C4-2B (cell line): ENCODE data around the gene RASGRP1.

ENCODE experiments used
- H3K27ac ChIP-seq: fragments of 450-650 bp; 2 replicates; pipeline ENCODE4 v1.5.1; 2017
- ZFX ChIP-seq: fragments of 450-650 bp; IDR thresholded peaks from 2 replicates; pipeline ENCODE4 v1.6.1; 2017
- TF ChIP-seq, protein P1 (sequence below): fragments of 450-650 bp; conservative IDR thresholded peaks from 2 replicates; pipeline ENCODE4 v1.5.1; 2017; ENCODE audit warnings: mild to moderate bottlenecking

RASGRP1 gene

DNA sequence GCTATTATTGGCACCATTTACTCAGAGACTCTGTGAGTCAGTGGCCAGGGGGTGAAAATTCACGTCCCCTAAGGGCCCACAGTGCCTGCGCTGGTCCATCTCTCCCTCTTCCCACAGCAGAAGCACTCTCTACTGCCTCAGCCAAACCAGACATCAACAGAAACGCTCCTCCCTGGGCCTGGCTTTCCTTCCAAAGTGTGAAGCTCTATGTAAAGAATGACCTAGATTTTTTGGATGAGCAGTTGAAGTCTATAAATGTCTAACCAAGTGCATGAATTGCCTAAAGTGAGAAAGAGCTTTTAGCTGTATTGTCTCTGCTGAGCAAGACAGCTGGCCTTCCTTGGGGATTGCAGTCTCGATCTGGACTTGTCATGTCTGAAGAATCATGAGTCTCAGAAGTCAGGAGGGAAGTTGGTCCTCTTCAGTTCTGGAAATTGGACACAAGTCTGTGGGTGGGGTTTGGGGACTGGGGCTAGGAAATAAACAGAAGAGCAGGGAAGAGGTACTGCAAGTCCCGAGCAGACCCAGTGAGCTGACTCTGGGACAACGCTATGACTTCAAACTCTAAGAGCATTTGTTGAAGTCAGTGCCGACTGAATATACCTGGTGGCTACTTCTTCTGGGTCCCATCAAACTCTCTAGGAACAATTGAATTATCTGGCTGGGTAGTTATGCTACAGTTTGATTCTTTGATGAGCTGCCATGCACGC is 29.0 kb downstream of the RASGRP1 start:
- no peak overlapping the region for H3K27ac ChIP-seq
- TF ChIP-seq ZFX, result no peak
- TF ChIP-seq, protein P1, sequence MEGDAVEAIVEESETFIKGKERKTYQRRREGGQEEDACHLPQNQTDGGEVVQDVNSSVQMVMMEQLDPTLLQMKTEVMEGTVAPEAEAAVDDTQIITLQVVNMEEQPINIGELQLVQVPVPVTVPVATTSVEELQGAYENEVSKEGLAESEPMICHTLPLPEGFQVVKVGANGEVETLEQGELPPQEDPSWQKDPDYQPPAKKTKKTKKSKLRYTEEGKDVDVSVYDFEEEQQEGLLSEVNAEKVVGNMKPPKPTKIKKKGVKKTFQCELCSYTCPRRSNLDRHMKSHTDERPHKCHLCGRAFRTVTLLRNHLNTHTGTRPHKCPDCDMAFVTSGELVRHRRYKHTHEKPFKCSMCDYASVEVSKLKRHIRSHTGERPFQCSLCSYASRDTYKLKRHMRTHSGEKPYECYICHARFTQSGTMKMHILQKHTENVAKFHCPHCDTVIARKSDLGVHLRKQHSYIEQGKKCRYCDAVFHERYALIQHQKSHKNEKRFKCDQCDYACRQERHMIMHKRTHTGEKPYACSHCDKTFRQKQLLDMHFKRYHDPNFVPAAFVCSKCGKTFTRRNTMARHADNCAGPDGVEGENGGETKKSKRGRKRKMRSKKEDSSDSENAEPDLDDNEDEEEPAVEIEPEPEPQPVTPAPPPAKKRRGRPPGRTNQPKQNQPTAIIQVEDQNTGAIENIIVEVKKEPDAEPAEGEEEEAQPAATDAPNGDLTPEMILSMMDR, result no peak

DNA sequence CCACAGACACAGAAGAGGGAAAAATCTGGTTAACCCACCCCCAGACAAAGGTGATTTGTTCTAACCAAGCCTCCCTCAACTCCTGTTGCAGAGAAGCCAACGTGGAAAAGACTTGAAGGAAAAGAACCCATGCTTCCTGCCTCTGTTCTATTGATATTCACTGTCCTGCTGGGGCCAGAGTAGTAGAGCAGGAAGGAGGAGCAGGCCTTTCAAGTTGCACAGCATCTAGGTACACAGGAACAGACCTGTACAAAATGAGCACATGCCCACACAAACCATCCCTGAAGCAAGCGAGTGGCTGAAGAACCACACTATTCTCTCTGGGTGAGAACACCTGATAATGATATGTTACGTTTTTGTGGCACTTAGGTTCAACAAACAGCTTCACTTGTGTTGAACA is 29.9 kb downstream of the RASGRP1 start:
- no peak for TF ChIP-seq ZFX
- TF ChIP-seq, protein P1, result no peak
- no peak overlapping the region for H3K27ac ChIP-seq

DNA sequence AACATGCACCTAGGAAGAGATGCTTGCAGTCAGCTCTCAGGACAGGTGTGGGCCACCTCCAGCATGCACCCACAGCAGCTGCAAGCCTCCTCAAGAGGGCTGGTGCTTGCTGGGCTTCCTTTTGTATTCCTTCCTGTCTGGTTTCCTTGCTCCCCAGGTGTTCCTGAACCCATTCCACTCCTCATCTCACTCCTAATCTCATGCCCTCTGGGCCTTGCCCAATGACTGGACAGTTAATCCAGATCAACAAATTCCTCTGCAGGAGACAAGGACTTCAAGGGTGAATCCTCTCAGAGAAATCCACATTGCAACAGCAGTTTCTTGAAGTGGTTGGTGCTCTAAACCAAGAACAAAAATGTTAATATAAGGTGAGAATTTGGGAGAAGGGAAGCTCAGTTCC is 30.7 kb downstream of the RASGRP1 start:
- TF ChIP-seq, protein P1, result no peak
- TF ChIP-seq ZFX, result no peak
- no peak overlapping the region for H3K27ac ChIP-seq

DNA sequence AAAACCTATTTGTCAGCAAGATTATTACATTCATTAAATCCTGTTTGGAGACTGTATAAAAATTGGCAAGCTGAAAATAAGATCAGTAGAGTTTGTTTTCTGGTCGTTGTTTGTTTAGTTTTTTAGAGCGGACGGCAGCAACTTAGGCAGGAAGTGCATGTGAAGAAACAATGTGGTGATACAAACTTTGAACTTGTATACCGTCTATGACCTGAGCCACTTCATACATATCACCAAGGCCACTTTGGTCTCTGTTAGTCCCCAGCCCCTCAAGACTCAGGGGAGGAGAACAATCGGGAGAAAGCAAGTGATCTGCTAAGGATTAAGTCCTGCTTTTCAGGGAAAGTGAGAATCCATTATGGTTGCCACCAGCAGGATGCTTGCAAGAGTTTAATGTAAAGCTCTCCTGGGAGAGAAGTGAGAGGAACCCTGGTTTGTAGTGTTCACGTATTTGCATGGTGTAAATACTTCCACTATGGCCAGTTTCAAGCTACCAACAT is 31.1 kb downstream of the RASGRP1 start:
- H3K27ac ChIP-seq, result no peak overlapping the region
- no peak for TF ChIP-seq ZFX
- TF ChIP-seq, protein P1, result no peak

DNA sequence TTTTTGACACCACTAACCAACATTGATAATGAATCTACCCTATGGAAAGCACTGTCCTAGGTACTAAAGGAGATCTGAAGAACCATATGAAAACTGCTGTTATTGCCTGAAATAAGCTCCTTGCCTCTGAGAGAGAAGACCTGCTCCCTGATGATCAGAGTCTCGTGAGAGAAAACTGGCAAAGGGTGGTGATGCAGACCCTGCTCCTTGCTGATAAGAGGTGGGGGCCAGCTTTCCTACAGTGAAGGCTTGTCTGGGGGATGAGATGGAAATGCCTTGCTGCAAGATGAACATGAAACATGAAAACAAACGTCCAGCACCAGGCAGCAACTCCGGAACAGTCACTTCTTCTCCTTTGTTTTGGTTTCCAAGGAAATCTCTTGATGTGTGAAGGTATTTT is 31.9 kb downstream of the RASGRP1 start:
- TF ChIP-seq, protein P1, result no peak
- TF ChIP-seq ZFX, result no peak
- H3K27ac ChIP-seq, result no peak overlapping the region

- H3K27ac ChIP-seq, result no peak overlapping the region
- TF ChIP-seq, protein P1, result no peak
- TF ChIP-seq ZFX, result no peak
Observed at GRCh38 chr15:38531509-38531908, 33.1 kb downstream of the RASGRP1 start.

DNA sequence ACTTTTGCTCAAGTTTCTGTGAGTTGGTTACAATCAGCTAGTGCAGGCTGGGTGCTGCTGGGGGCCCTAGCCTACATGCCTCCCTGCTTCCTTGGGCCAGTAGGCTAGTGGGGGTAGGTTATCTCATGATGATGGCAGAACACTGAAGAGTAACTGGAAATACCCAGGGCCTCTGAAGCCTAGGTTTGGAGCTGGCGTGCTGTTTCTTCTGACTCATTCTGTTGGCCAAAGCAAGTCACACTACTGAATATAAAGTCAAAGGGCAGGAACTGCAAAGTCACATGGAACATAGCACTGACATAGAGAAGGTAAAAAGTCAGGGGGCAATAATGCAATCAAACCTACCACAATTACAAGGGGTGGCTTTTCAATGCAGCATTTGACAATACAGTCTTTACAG is 34.5 kb downstream of the RASGRP1 start:
- TF ChIP-seq ZFX, result no peak
- TF ChIP-seq, protein P1, result no peak
- H3K27ac ChIP-seq, result no peak overlapping the region
